Vagina (tissue), 2 donors: ENCODE measurements around the gene SLC30A3.

Experiments
- CTCF ChIP-seq, 3 experiments: fragments of 450-650 bp in 2 of 3; fragments of 200-600 bp in 1 of 3; sonication (generic) in 1 of 3; IDR thresholded peaks; one replicate each; pipeline ENCODE4 v1.5.1; 2017 to 2019; ENCODE audit warnings: antibody characterized with exemption in 3 of 3, mild to moderate bottlenecking in 2 of 3, moderate library complexity in 2 of 3
- POLR2A ChIP-seq, 2 donors: fragments of 450-650 bp; IDR thresholded peaks; one replicate each; pipeline ENCODE4 v1.6.1; 2017; ENCODE audit warnings: antibody characterized with exemption in 2 of 2, mild to moderate bottlenecking in 2 of 2, moderate library complexity in 2 of 2

GRCh38 chr2:27288610-27289009 lies 25.8 kb upstream of the SLC30A3 start:
- TF ChIP-seq POLR2A (IDR thresholded peaks at IDR 0.05) (no peak), CTCF (IDR thresholded peaks at IDR 0.05) (no peak)
